Trophoblast cell (in vitro differentiated cells and primary cell): Measurements from ENCODE around the gene MYO7A.

ENCODE experiments used
- DNase-seq, 2 donors: peaks; one replicate each; pipeline ENCODE4 v3.0.0-alpha.2; 2016
- H2AFZ ChIP-seq: 2 replicates; pipeline ENCODE4 v1.6.1; 2013; ENCODE audit warnings: low read length, moderate library complexity, mild to moderate bottlenecking; ENCODE audit not compliant: insufficient read depth, poor library complexity
- H2AK5ac ChIP-seq: 2 replicates; pipeline ENCODE4 v1.6.1; 2013; ENCODE audit warnings: mild to moderate bottlenecking, low read length
- H2BK120ac ChIP-seq: 2 replicates; pipeline ENCODE4 v1.6.1; 2013; ENCODE audit warnings: low read length, mild to moderate bottlenecking, moderate library complexity; ENCODE audit not compliant: insufficient read depth, poor library complexity
- H2BK12ac ChIP-seq: 2 replicates; pipeline ENCODE4 v1.6.1; 2013; ENCODE audit warnings: mild to moderate bottlenecking, low read length, moderate library complexity
- H2BK5ac ChIP-seq: 2 replicates; pipeline ENCODE4 v1.6.1; 2013; ENCODE audit warnings: low read length, low read depth, moderate library complexity, mild to moderate bottlenecking; ENCODE audit not compliant: poor library complexity
- H3K14ac ChIP-seq: 2 replicates; pipeline ENCODE4 v1.6.1; 2013; ENCODE audit warnings: mild to moderate bottlenecking, low read length
- H3K18ac ChIP-seq: 2 replicates; pipeline ENCODE4 v1.6.1; 2013; ENCODE audit warnings: mild to moderate bottlenecking, low read length
- H3K23ac ChIP-seq: 2 replicates; pipeline ENCODE4 v1.6.1; 2013; ENCODE audit warnings: low read length
- H3K27ac ChIP-seq: 2 replicates; pipeline ENCODE4 v1.5.1; 2013; ENCODE audit warnings: low read depth, mild to moderate bottlenecking, inconsistent platforms, low read length, moderate library complexity
- H3K27me3 ChIP-seq: 2 replicates; pipeline ENCODE4 v1.6.1; 2013; ENCODE audit warnings: inconsistent platforms, mild to moderate bottlenecking, low read length, moderate library complexity; ENCODE audit not compliant: insufficient read depth
- H3K36me3 ChIP-seq, 2 experiments: 1 replicate in 1 of 2; 2 replicates in 1 of 2; pipeline ENCODE4 v1.6.1; 2013; ENCODE audit warnings: low read length in 2 of 2, mild to moderate bottlenecking in 2 of 2, moderate library complexity in 1 of 2; ENCODE audit not compliant: insufficient read depth in 2 of 2, control insufficient read depth in 1 of 2
- H3K4ac ChIP-seq: 2 replicates; pipeline ENCODE4 v1.6.1; 2013; ENCODE audit warnings: low read depth, mild to moderate bottlenecking, low read length, moderate library complexity
- H3K4me1 ChIP-seq, 2 experiments: 1 replicate in 1 of 2; 2 replicates in 1 of 2; pipeline ENCODE4 v1.6.1; 2013; ENCODE audit warnings: low read length in 2 of 2, mild to moderate bottlenecking in 2 of 2, moderate library complexity in 1 of 2; ENCODE audit not compliant: insufficient read depth in 2 of 2, control insufficient read depth in 1 of 2
- H3K4me2 ChIP-seq: 2 replicates; pipeline ENCODE4 v1.6.1; 2013; ENCODE audit warnings: inconsistent platforms, mild to moderate bottlenecking, low read length, moderate library complexity
- H3K4me3 ChIP-seq: 2 replicates; pipeline ENCODE4 v1.5.1; 2013; ENCODE audit warnings: mild to moderate bottlenecking, low read depth, low read length, inconsistent platforms
- H3K79me1 ChIP-seq: one replicate; pipeline ENCODE4 v1.6.1; 2013; ENCODE audit warnings: low read length
- H3K79me2 ChIP-seq: 2 replicates; pipeline ENCODE4 v1.6.1; 2013; ENCODE audit warnings: low read length, mild to moderate bottlenecking; ENCODE audit not compliant: control insufficient read depth, insufficient read depth, poor library complexity
- H3K9ac ChIP-seq: 2 replicates; pipeline ENCODE4 v1.6.1; 2013; ENCODE audit warnings: mild to moderate bottlenecking, low read length
- H3K9me3 ChIP-seq: 2 replicates; pipeline ENCODE4 v1.6.1; 2013; ENCODE audit warnings: low read depth, mild to moderate bottlenecking, control low read depth, inconsistent platforms, low read length; ENCODE audit not compliant: insufficient read depth
- H4K12ac ChIP-seq: 2 replicates; pipeline ENCODE4 v1.6.1; 2013; ENCODE audit warnings: low read depth, mild to moderate bottlenecking, low read length, moderate library complexity
- H4K8ac ChIP-seq: 2 replicates; pipeline ENCODE4 v1.6.1; 2013; ENCODE audit warnings: low read depth, mild to moderate bottlenecking, low read length, moderate library complexity
- H4K91ac ChIP-seq: one replicate; pipeline ENCODE4 v1.6.1; 2013; ENCODE audit warnings: low read depth, mild to moderate bottlenecking, low read length, moderate library complexity
- WGBS: extraction: QIAGEN DNeasy Blood & Tissue Kit; methylation state at CpG from one replicate; pipeline ENCODE4 v1.1.7; 2013; ENCODE audit warnings: missing lambda C conversion rate; ENCODE audit not compliant: insufficient read length, insufficient coverage; ENCODE audit errors: extremely low coverage; 5-methylcytosine and 5-hydroxymethylcytosine counted together

Gene MYO7A

GRCh38 chr11:77137421-77137820, 9.4 kb downstream of the MYO7A start:
- no peak overlapping the region for H3K14ac ChIP-seq
- no peak overlapping the region for H3K4me2 ChIP-seq
- H3K79me1 ChIP-seq, result peaks cover 6% of the 10 kb centered on the region
- peaks cover 2% of the 10 kb centered on the region for H3K9me3 ChIP-seq
- no CpG with 5 or more reads among the region's 11 CpGs for WGBS
- no peak overlapping the region for H2BK120ac ChIP-seq
- H3K4me1 ChIP-seq, result peaks cover 11 to 18% of the 10 kb centered on the region in 2 experiments
- H2AFZ ChIP-seq, result no peak overlapping the region
- no peak overlapping the region for H2BK5ac ChIP-seq
- H4K8ac ChIP-seq, result no peak overlapping the region
- H4K91ac ChIP-seq, result no peak overlapping the region
- DNase-seq, result no peak
- no peak overlapping the region for H2BK12ac ChIP-seq
- H3K9ac ChIP-seq, result no peak overlapping the region
- H3K79me2 ChIP-seq, result no peaks in the 10 kb centered on the region
- H3K27me3 ChIP-seq, result no peaks in the 10 kb centered on the region
- no peaks in the 10 kb centered on the region for H3K36me3 ChIP-seq
- no peak overlapping the region for H3K23ac ChIP-seq
- H3K4ac ChIP-seq, result no peak overlapping the region
- H2AK5ac ChIP-seq, result no peak overlapping the region
- no peak overlapping the region for H4K12ac ChIP-seq
- no peak overlapping the region for H3K18ac ChIP-seq
- H3K27ac ChIP-seq, result no peak overlapping the region
- H3K4me3 ChIP-seq, result no peak overlapping the region

- peaks cover 6% of the 10 kb centered on the region for H3K79me1 ChIP-seq
- H3K14ac ChIP-seq, result no peak overlapping the region
- peaks cover 2% of the 10 kb centered on the region for H3K9me3 ChIP-seq
- no CpG with 5 or more reads among the region's 55 CpGs for WGBS
- H3K9ac ChIP-seq, result no peak overlapping the region
- no peak overlapping the region for H3K18ac ChIP-seq
- H3K23ac ChIP-seq, result no peak overlapping the region
- H2BK5ac ChIP-seq, result no peak overlapping the region
- no peak overlapping the region for H3K4ac ChIP-seq
- no peaks in the 10 kb centered on the region for H3K36me3 ChIP-seq
- no peak overlapping the region for H4K12ac ChIP-seq
- no peak overlapping the region for H2AFZ ChIP-seq
- no peak overlapping the region for H2BK120ac ChIP-seq
- no peaks in the 10 kb centered on the region for H3K79me2 ChIP-seq
- H3K4me3 ChIP-seq, result no peak overlapping the region
- H2AK5ac ChIP-seq, result no peak overlapping the region
- H3K27ac ChIP-seq, result no peak overlapping the region
- no peak for DNase-seq
- H3K4me2 ChIP-seq, result no peak overlapping the region
- no peak overlapping the region for H4K91ac ChIP-seq
- H3K27me3 ChIP-seq, result no peaks in the 10 kb centered on the region
- no peak overlapping the region for H2BK12ac ChIP-seq
- no peak overlapping the region for H4K8ac ChIP-seq
- peaks cover 14 to 22% of the 10 kb centered on the region in 2 experiments for H3K4me1 ChIP-seq
These were observed 10.1 kb downstream of the MYO7A start for GRCh38 chr11:77138106-77138649.

DNA sequence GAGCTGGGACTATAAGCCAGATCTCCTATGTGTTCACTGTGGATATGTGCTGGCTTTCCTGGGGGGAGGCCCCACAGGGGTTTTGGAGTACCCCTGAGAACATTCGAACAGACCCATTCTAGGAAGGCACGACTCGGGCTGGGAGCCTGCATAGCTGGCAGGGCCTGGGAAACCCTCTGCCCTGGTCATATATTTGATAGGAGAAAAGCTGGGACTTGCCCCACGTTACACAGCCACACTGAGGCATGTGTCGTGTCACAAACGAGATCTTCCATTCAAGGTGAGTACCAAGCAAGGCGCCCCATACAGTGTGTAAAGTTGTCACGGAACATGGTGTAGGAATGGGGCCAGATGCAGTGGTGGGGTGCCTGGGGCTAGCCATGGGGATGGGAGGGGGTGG, 11.2 kb downstream of the MYO7A start:
- Histone ChIP-seq H3K27ac (no peak overlapping the region), H3K18ac (no peak overlapping the region), H2AK5ac (no peak overlapping the region), H2BK5ac (no peak overlapping the region), H3K79me1 (peaks cover 6% of the 10 kb centered on the region), H3K79me2 (no peaks in the 10 kb centered on the region), H3K14ac (no peak overlapping the region), H3K27me3 (no peaks in the 10 kb centered on the region), H3K4me2 (no peak overlapping the region), H4K12ac (no peak overlapping the region), H3K4ac (no peak overlapping the region), H2AFZ (no peak overlapping the region), H4K8ac (no peak overlapping the region), H3K23ac (no peak overlapping the region), H4K91ac (no peak overlapping the region), H3K4me3 (no peak overlapping the region), H3K36me3 (no peaks in the 10 kb centered on the region), H3K9me3 (peaks cover 2% of the 10 kb centered on the region), H3K9ac (no peak overlapping the region), H3K4me1 (peaks cover 14 to 22% of the 10 kb centered on the region in 2 experiments), H2BK12ac (no peak overlapping the region), H2BK120ac (no peak overlapping the region)
- no CpG with 5 or more reads among the region's 8 CpGs for WGBS
- DNase-seq, result no peak

DNA sequence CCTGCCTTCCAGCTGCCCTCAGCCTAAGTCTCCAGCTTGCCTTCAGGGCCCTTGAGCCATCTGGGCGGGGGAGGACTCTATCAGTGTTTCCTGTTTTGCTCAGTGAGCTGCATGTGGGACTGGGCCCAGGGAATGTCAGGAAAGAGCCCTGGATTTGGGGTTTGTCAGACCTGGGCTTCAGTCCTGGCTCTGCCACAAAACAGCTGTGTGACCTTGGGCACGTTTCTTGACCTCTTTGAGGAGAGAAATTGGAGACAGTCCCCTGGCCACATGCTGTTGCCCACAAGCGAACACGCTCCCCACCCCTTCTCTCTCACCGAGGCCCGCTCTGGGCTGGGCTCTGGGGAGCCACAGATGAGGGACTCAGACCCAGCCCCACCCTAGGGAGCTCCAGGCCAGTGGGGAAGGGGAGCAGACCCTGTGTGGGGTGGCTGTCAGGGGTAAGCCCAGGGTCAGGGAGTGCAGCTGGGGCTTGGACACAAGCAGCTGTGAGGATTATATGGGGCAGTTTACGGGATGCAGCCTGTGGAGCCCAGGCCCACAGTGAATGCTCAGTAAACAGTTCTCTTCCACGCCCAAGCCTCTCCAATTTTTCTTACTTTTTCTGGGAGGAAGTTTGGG, 12.3 kb downstream of the MYO7A start:
- H2BK5ac ChIP-seq, result no peak overlapping the region
- H3K4me1 ChIP-seq, result peaks cover 14 to 22% of the 10 kb centered on the region in 2 experiments
- no peak overlapping the region for H2AK5ac ChIP-seq
- no peak overlapping the region for H4K12ac ChIP-seq
- H3K18ac ChIP-seq, result peak overlapping the region; percentile 16
- peak overlapping the region; percentile 13 for H2BK120ac ChIP-seq
- H2AFZ ChIP-seq, result no peak overlapping the region
- H3K79me2 ChIP-seq, result no peaks in the 10 kb centered on the region
- no peak for DNase-seq
- H3K23ac ChIP-seq, result no peak overlapping the region
- no peak overlapping the region for H3K9ac ChIP-seq
- peak overlapping the region; percentile 18 for H3K14ac ChIP-seq
- no CpG with 5 or more reads among the region's 8 CpGs for WGBS
- no peak overlapping the region for H2BK12ac ChIP-seq
- no peak overlapping the region for H3K4ac ChIP-seq
- peak overlapping the region; percentile 15 for H4K8ac ChIP-seq
- peaks cover 3% of the 10 kb centered on the region for H3K9me3 ChIP-seq
- H3K36me3 ChIP-seq, result no peaks in the 10 kb centered on the region
- H3K27me3 ChIP-seq, result no peaks in the 10 kb centered on the region
- no peak overlapping the region for H3K4me3 ChIP-seq
- H4K91ac ChIP-seq, result peak overlapping the region; percentile 29
- peaks cover 6% of the 10 kb centered on the region for H3K79me1 ChIP-seq
- H3K27ac ChIP-seq, result no peak overlapping the region
- no peak overlapping the region for H3K4me2 ChIP-seq
